Measurements from ENCODE around the gene CACNA1F. TPM values are rescaled to one million over a fixed set of nuclear protein-coding genes. Genes with fewer than 3 reads are reported as not detected.
A peak's percentile ranks its signal among the peaks of the same experiment; 100 is the strongest.

The CACNA1F gene
- total RNA-seq, 1 experiment from 2014 or later: 0.55 TPM

DNA sequence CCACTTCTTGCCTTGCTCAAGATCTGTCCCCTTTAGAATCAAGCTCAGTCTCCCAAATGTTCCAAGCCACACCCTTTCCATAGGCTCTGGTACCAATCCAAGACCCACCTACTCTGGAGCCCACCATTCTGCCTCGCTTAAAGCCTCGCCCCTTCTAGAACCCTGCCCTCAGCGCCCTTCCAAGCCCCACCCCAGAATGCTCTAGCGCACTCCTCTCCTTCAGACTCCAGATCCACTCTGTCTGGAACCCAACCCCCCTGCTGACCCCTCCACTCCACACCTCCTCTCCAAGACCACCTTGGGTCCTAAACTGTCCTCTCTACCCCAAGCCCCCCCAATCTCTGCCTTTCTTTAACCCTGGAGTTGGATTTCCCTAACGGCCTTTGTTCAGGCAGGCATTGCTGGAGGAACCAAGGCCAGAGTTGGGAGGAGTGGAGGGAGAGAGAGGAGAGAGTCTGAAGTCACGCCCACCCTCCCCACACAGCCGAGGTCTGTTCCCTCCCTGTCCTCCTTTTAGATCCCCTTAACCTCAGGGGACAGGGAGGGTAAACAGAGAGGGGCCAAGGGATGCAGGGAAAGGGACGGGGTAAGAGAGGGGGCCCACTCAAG, 44.6 kb downstream of the CACNA1F start:
- no peak overlapping the region for H3K4me3 ChIP-seq (ENCODE audit: insufficient read depth, low read depth, low read length)
- no peaks in the 10 kb centered on the region for H3K27me3 ChIP-seq (ENCODE audit: control insufficient read depth, insufficient read depth, low read length)
- no peak for DNase-seq
- H3K36me3 ChIP-seq (replicated peaks; ENCODE audit: control insufficient read depth, insufficient read depth, low read length): no peaks in the 10 kb centered on the region

DNA sequence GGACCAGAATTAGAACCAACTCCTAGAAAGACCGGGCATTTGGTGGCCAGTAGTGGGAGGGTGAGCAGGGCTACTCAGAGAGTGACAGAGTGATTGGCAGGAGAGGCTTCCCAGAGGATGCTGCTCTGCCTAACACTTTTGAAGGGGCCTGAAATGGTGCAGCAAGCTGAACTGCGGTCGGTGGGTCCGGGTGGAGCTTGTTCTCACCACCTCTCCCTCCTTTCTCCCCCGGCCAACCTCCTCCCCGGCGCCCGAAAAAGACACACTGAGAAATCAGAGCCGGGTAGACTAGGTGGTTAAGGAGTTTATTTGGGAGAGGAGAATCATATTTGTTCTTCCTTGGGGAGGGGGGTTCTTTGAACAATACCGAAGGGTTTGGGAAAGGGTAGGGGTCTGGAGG, 45.6 kb downstream of the CACNA1F start:
- H3K27me3 ChIP-seq (ENCODE audit: control insufficient read depth, insufficient read depth, low read length): no peaks in the 10 kb centered on the region
- DNase-seq: no peak
- H3K36me3 ChIP-seq (replicated peaks; ENCODE audit: control insufficient read depth, insufficient read depth, low read length): no peaks in the 10 kb centered on the region
- H3K4me3 ChIP-seq (ENCODE audit: insufficient read depth, low read depth, low read length): peak overlapping the region; percentile 63; the same call in 1 of the 2 replicates

DNA sequence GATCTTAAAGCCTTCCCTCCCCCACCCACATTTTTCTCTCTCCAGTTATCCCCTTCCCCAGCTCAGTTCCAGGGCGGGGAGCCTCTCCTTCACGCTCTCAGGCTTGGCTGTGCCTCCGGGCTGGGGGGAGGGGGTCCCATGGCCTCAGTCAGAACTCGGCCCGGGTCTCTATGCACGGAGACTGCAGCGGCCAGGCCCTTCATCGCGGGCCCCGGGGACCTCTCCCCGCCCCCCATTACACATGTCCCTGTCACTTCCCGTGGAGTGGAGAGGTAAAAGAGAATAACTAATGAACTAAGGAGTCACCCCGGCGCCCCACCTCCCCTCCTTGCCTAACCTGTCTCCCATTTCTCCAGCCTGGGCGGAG, 46.1 kb downstream of the CACNA1F start:
- Histone ChIP-seq H3K36me3 (replicated peaks; ENCODE audit: control insufficient read depth, insufficient read depth, low read length) (no peaks in the 10 kb centered on the region), H3K4me3 (ENCODE audit: insufficient read depth, low read depth, low read length) (peak overlapping the region; percentile 63), H3K27me3 (ENCODE audit: control insufficient read depth, insufficient read depth, low read length) (no peaks in the 10 kb centered on the region)
- DNase-seq: peak; percentile 71

DNA sequence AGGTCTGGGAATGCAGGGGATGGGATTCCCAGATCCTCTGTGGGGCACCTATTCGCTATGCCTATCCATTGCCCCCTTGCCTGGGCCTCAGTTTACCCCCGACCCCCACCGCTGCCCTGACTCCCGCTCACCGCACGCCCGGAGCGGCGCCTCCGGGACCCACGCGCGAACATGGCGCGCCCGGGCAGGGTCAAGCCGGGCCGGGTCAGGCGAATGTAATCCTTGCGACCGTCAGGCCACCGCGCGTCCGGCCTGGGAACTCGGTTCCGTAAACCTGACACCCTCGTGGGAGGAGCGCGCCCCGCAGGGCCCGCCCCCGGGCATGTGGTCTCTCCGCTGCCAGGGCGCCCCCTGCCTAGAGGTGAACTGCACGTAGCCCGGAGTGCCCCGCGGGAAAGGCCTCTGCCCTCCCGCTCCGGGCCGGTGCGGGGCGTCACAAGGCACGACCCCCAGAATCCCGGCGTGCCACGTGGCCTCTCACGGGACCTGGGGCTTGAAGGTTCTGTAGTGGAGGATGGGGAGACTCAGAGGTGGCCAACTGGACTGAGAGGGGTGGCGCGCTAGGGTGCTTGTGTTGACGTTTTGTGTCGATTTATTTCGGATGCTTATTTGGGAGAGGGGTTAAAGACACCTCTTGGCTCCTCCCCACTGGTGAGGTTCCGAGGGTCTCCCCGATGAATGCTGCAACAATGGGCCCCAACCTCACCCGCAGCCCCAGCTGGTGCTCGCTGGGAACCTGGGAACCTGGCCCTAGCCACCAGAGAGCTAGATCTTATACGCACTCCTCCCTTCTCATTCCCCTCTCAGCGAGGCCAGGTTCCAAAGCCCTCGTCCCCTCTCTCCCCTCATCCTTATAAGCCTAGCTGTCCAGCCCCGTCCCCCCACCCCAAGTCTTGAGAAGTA, 46.8 kb downstream of the CACNA1F start, which contains the start of gene PRICKLE3:
PRICKLE3 (minus strand) TSS at position 249 of the 903 bp plus-strand sequence; CDS start at position 173, 76 bp downstream.
- no peaks in the 10 kb centered on the region for H3K27me3 ChIP-seq (ENCODE audit: control insufficient read depth, insufficient read depth, low read length)
- H3K4me3 ChIP-seq (ENCODE audit: insufficient read depth, low read depth, low read length): peak within 1 kb of the TSS; percentile 63
- no peaks in the 10 kb centered on the region for H3K36me3 ChIP-seq (replicated peaks; ENCODE audit: control insufficient read depth, insufficient read depth, low read length)
- peak; percentile 86 for DNase-seq

DNA sequence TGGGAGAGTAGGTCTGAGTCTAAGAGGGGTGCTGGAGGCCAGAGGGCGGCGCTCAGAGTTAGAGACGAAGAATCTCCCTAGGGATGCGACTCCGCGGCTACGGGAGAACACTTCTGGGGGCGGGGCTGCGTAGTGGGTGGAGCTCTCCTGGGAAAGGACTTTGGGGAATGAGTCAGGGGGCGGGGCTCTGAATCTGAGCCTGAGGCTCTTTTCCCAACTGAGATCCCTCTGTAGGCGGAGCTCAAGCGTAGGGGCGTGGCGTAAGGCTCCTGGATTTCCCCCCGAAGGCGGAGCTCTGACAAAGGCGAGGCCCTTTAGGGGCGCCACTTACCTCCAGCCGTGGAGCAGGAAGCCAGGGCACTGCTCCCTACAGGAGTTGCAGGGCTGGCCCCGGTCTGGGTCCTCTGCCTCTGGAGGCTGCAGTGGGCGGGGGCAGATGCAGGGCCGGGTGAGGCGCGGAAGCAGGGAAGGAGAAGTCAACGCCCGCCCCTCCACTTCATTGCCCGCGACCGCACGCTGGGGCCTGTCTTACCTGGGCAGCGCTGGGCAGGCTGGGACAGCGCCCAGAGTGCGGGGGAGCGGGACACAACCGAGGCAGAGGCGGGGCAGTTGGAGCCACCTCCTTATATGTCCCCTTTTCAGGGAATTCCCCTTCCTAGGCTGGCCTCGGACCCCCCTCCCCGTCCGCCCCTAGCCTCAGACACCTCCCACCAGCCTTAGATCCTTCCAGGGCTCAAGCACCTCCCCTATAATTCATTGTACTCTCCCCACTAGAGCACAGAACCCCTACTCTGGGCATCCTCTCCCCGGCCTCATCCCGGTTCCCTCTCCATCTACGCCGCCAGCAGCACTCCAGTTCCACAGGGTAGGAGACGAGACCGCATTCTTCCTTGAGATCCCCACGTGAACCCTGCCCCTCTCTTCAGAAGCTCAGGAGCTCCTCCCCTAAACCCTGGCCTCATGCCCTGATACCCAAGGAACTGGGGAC, 48.6 kb downstream of the CACNA1F start:
- peak; percentile 86 for DNase-seq
- Histone ChIP-seq H3K4me3 (ENCODE audit: insufficient read depth, low read depth, low read length) (peak overlapping the region; percentile 38), H3K27me3 (ENCODE audit: control insufficient read depth, insufficient read depth, low read length) (no peaks in the 10 kb centered on the region), H3K36me3 (replicated peaks; ENCODE audit: control insufficient read depth, insufficient read depth, low read length) (peaks cover 1% of the 10 kb centered on the region; the same call in 1 of the 2 replicates)

DNA sequence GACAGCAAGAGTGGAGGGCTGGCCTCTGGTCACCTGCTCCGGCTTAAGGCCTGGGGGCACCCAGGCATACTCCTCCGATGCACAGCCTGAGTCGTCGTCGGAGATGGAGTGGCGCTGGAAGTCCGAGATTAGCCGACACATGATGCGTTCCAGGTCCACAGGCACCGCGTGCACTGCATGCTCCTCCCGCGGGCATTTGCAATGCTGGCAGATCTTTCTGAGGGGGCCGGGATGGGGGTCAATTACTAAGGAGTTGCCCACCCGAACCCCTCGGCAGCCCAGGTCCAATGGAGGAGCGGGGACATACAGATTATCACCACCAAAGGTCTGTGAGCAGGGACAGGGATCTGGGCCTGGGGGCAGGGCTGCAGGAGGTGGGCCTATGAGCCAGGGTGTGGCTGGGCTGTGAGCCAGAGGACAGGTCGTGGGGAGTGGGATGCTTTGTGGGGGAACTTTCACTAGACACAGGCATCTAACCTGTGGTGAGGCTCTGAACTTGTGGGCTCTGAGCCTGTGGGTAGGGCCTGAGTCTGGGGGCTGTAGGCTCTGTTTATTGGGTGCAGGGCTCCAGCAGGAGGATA, 49.3 kb downstream of the CACNA1F start:
- Histone ChIP-seq H3K36me3 (replicated peaks; ENCODE audit: control insufficient read depth, insufficient read depth, low read length) (peaks cover 3% of the 10 kb centered on the region), H3K4me3 (ENCODE audit: insufficient read depth, low read depth, low read length) (no peak overlapping the region), H3K27me3 (ENCODE audit: control insufficient read depth, insufficient read depth, low read length) (no peaks in the 10 kb centered on the region)
- DNase-seq: no peak

DNA sequence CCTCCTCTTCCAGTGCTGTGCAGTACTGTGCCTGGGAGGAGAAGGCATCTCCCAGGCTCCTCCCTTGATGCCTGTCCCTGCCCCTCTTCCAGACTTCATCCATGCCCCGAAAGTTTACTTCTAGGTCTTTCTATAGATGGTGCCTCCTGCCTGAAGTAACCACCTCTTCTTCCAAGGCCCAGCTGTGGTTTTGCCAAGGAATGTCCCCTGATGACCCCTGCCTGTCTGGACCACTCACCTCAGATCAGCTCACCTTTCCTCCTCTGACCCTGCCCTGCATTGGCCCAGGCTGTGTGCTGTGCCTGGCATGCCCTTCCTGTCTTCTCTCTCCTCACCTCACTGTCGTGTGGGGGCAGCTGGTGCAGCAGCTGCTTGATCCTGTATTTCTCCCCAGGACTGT, 53.8 kb downstream of the CACNA1F start:
- DNase-seq: no peak
- H3K4me3 ChIP-seq (ENCODE audit: insufficient read depth, low read depth, low read length): no peak overlapping the region
- no peaks in the 10 kb centered on the region for H3K27me3 ChIP-seq (ENCODE audit: control insufficient read depth, insufficient read depth, low read length)
- H3K36me3 ChIP-seq (replicated peaks; ENCODE audit: control insufficient read depth, insufficient read depth, low read length): peaks cover 3% of the 10 kb centered on the region

DNA sequence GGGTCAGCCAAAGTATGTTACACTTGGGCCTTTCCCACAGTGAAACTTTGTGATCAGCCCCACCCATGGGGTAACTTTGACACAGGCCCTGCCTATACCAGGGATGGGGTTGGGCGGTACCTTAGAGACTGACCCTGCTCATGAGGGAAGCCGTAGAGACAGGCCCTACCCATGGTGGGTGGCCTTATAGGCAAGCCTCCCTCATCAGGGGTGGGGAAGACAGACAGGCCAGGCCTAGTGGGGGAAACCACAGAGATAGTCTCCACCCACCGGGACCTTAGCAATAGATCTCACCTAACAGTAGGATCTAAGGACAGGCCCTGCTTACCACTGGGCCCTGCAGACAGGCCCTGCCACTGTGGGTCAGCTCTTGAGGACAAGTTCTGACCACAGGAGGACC, 54.6 kb downstream of the CACNA1F start:
- no peak for DNase-seq
- Histone ChIP-seq H3K4me3 (ENCODE audit: insufficient read depth, low read depth, low read length) (no peak overlapping the region), H3K27me3 (ENCODE audit: control insufficient read depth, insufficient read depth, low read length) (no peaks in the 10 kb centered on the region), H3K36me3 (replicated peaks; ENCODE audit: control insufficient read depth, insufficient read depth, low read length) (peaks cover 3% of the 10 kb centered on the region)

DNA sequence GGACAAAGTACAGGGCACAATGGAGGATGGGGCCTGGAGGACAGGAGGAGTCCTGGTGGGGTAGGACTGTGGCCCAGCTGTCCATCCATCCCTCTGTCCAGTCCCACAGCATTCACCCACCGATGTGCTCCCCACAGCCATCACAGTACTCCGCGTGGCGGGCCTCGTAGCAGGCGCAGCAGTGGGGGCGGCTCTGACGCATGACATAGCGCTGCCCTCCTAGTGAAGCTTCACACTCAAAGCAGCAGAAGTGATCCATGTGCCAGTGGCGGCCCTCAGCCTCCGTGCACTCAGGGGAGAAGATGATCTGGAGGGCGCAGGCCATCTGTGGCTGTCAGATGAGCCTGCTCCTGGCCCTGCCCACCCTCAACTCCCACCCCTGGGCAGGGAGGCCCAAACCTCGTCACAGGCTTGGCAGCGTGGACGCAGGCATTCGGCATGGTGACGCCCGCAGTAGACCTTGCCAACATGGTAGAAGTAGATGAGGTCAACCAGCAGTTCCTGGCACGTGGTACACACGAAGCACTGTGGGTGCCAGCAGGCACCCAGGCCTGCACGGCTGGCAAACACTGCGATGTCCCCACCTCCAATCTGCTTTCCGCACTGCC, 55.2 kb downstream of the CACNA1F start:
- Histone ChIP-seq H3K36me3 (replicated peaks; ENCODE audit: control insufficient read depth, insufficient read depth, low read length) (peaks cover 3% of the 10 kb centered on the region), H3K4me3 (ENCODE audit: insufficient read depth, low read depth, low read length) (no peak overlapping the region), H3K27me3 (ENCODE audit: control insufficient read depth, insufficient read depth, low read length) (peaks cover 2% of the 10 kb centered on the region; the same call in 1 of the 2 replicates)
- no peak for DNase-seq

DNA sequence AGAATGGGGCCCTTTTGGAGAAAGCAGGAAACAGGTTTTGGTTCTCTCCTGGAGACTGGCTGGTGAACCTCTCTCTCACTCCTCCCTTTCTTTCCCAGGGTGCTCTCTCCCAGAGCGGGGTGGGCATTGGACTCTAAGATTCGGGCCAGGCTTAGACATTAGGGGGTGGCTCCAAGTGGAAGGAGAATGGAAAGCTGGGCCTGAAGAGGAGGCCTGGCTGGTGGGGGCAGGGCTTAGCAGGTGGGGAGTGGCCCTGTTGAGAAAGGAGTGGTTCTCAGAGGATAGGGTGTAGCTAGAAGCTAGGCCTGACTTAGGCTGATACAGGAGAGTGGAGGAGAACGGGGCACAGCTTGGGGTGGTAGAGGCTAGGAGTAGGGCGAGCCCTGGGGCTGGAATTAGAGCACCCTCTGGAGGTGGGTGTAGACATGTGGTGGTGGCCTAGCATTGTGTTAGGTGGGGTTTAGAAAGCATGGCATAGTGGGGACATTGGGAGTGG, 55.8 kb downstream of the CACNA1F start:
- Histone ChIP-seq H3K4me3 (ENCODE audit: insufficient read depth, low read depth, low read length) (no peak overlapping the region), H3K27me3 (ENCODE audit: control insufficient read depth, insufficient read depth, low read length) (peaks cover 8% of the 10 kb centered on the region), H3K36me3 (replicated peaks; ENCODE audit: control insufficient read depth, insufficient read depth, low read length) (peaks cover 3% of the 10 kb centered on the region)
- DNase-seq: peak; percentile 30

DNA sequence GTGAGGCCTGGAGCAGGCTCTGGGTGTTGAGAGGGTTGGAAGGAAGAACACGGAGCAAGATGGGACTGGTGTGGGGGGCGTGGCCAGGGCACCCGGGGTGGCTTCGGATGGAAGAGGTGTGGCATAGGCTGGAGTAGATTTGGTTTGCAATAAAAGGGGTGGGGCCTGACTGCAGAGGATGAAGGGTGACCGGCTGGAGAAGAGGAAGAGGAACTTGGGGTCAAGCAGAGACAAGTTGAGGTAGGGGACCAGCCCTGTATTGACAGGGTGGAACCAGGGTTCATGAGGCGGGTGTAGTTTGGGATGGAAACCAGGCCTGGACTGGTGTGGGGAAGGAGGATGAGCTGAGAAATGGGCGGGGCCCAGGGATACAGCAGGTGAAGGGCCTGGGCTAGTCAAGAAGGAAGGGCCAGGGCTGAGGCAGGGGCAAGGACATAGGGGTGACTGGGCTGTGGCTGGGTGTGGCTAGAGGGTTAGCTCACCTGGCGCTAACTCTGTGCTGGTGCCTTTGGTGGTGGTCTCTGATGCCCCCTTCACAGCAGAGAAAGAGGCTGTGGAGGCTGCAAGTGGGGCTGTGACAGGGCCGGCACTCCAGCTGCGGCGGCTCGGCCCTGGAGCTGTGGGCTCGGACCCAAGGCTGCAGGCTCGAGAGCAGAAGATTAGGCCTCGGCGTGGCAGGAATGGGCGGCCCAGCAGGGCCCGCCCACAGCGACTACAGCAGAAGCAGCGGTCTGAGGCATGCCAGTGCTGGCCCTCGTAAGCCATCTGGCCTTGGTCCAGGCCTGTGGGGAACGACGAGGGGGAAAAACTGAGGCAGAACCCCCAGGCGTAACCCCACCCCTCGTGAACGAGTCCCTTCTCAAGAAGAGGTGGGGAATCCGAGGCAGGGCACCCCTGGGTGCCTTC, 56.5 kb downstream of the CACNA1F start:
- Histone ChIP-seq H3K36me3 (replicated peaks; ENCODE audit: control insufficient read depth, insufficient read depth, low read length) (peaks cover 3% of the 10 kb centered on the region), H3K4me3 (ENCODE audit: insufficient read depth, low read depth, low read length) (no peak overlapping the region), H3K27me3 (ENCODE audit: control insufficient read depth, insufficient read depth, low read length) (peaks cover 15% of the 10 kb centered on the region)
- DNase-seq: peak; percentile 38

DNA sequence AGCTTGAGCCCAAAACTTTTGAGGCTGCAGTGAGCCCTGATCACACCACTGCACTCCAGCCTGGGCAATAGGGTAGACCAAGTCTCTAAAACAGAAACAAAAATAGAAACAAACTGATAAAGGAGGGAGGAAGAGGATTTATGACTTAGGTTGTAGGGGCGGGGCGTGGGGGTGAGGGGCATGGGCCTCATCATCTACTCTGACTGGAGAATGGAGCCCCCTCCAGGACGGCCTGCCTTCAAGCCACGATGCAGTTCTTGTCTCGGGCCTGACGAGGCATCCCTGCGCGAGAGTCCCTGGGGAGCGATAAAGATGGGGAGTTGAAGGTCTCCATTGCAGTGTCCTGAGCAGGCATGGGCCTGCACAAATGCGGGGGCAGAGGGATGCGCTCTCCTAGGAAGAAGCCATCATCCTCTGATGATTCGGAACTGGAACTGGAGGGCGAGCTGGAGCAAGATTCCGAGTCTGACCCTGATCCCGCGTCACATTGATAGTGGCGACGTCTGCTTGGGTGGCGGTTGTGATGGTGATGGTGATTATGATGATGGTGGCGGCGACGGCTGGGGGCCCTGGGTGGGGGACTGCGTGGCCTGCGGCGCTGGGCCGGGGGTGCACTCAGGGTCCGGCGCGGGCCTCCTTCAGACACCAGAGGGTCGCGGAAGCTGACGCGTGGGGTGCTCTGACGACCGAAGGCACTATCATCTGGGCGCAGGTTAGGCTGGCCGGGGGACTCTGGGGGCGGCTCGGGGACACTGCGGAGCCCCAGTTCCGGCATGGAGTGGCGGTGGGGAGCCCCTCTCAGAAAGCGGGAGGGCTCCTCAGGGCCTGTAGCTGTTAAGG, 57.5 kb downstream of the CACNA1F start:
- Histone ChIP-seq H3K27me3 (ENCODE audit: control insufficient read depth, insufficient read depth, low read length) (peaks cover 21% of the 10 kb centered on the region), H3K4me3 (ENCODE audit: insufficient read depth, low read depth, low read length) (no peak overlapping the region), H3K36me3 (replicated peaks; ENCODE audit: control insufficient read depth, insufficient read depth, low read length) (peaks cover 2% of the 10 kb centered on the region)
- DNase-seq: peak; percentile 29

Data from H7 (cell line).